Measurements from ENCODE around the gene APOH.

Gene APOH

DNA sequence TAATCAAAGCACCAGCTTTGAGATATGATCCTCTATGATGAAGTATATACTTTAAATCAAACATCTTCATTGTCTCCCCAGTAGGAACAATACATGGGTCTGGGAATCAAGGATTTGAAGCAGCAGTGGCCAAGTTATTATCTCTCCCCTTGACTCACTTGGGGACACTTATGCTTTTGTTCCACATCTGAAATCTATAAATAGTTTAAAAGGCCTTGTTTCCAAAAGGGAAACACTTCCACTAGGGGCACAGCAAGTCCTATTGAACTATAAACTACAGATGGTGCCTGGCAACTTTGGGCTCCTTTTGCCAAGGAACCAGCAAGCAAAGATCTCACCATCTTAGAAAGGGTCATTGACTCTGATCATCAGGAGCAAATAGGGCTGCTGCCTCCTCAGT, 21.3 kb downstream of the APOH start:
- no peak overlapping the region for H3K4me3 ChIP-seq (ENCODE audit: low read length)
- DNase-seq (ENCODE audit: low read depth, low spot score), result no peak

DNA sequence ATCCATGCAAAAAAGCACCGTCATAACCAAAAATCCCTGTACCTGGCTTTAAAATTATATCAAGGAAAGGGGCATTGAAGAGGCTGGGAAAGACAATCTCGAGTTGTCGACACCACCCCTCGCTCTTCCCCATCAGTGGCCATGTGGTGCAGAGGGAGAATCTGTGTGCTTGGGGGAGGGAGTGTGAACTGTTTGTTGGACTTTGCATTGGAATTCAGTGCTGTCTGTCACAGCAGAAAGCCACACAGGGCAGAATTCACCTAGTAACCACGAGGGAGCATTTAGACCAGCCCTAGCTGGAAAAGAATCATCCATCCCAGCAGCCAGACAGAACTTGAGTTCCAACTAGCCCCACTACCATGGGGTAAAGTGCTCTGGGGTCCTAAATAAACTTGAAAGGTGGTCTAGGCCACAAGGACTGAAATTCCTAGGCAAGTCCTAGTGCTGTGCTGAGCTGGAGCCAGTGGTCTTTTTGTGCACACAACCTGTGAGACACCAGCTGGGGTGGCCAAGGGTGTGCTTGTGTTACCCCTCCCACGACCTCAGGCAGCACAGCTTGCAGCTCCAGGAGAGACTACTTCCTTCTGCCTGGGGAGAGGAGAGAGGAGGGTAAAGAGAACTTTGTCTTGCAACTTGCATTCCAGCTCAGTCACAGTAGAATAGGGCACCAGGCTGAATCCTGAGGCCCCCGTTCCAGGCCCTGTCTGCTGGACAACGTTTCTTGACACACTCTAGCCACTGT, 25.8 kb downstream of the APOH start:
- no peak overlapping the region for H3K4me3 ChIP-seq (ENCODE audit: low read length)
- no peak for DNase-seq (ENCODE audit: low read depth, low spot score)

DNA sequence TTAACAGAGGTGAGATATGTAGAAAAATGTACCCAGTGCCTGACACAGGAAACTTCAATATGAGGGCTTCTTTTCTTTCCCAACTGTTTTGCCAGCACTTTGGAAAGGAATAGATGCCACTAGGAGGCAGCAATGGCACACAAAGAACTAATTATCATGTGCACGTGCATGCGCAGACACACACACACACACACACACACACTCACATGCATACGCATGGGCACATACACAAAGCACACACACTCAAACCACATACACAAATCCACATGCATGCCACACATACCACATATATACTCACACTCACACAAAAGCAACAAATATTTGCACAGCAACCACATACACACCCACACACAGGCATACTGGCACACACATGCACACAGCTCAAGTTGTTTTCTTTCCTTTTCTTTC, 28.5 kb downstream of the APOH start:
- no peak overlapping the region; the same call in 1 of the 2 replicates for H3K4me3 ChIP-seq (ENCODE audit: low read length)
- DNase-seq (ENCODE audit: low read depth, low spot score), result peak; percentile 87

GRCh38 chr17:66198242-66198641, 31.0 kb downstream of the APOH start:
- DNase-seq (ENCODE audit: low read depth, low spot score), result no peak
- H3K4me3 ChIP-seq (ENCODE audit: low read length), result no peak overlapping the region

DNA sequence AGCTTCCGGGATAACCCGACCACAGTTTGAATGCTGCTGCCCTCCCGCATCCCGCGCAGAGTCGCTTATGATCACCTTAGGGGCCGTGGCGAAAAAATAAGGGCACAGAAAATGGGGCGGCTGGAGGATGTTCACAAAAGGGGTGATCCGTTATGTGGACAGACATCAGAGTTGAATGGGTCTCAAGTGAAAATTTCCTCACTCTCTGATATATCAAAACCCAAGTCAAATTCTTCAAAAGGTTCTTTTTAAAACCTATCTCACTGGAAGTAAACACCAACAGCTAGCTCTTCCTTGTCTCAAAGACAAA, 36.9 kb downstream of the APOH start:
- H3K4me3 ChIP-seq (ENCODE audit: low read length), result peak overlapping the region; percentile 46
- no peak for DNase-seq (ENCODE audit: low read depth, low spot score)

DNA sequence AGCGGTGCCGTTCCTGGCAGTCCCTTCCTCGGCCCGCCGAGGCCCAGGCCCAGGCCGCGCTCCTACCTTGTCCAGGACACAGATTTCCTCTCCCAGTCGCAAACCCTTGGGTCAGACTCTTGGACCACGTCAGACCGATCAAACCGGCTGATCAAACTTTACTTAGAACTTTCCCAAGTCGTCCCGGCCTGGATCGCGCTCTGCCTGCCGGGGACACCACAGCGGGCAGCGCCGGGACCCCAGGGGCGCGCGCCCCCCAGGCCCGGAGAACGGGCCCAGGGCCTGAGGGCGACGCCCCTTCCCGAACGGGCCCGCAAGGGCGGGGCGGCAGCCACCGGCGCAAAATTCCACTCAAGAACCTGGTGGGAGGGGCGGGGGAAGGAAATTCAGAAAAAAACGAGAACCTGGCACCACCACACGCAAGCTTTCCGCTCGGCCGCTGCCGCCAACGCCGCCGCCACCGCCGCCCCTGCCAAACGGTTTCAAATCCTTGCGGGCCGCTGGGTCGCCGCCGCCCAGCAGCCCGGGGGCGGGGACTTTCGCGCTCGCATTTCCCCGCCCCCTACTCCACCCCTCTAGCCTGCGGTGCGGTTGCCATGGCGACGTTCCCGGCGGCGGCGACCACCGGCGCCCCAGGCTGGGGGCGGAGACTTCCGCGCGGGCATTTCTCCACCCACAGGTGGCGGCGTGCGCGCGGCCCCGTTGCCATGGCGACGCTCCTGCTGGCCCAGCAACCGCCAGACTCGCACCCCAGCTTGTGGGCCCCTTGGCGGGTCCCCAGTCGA, 37.4 kb downstream of the APOH start, which contains the start of gene CEP112:
Gene CEP112, minus strand, starts transcription at position 541 of the 785 bp plus-strand sequence.
- peak within 1 kb of the TSS; percentile 68 for H3K4me3 ChIP-seq (ENCODE audit: low read length)
- peak; percentile 87 for DNase-seq (ENCODE audit: low read depth, low spot score)

DNA sequence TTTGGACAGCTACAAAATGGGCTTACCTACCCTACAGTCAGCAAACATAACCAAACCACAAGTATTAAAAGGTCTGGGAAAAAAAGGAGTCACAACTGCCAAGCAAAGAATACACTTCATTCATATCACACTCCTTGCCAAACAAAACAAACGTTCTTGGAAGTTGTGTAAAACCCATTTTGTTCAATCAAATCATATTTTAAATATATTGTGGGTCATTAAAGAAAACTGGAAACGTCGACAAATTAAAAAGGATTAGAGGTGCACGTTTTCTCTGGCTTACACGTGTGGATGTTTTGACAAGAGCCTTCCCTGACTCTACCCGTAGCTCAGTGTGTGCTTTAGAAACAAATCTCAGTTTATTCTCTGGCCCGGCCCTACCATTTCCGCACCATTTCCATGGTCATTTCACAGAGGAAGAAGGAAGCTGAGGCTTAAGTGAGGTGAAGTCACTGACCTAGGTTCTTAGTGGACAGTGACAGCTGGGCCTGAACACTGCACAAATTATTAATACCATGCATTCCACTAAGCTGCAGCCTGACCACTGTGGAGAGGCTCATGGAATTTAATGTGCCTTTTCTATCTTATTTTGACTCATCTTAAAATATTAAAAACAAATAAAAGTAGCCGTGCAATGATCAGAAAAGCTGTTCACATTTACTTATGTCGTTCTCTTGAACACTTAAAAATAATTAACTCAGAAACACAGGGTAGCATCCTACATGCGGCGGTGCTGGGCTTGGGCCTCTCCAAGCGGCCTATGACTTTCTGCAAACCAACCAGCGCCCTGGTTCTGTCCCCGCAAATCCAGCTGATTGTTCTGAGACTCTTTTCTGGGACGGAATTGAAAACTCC, 38.2 kb downstream of the APOH start:
- peak overlapping the region; percentile 68 for H3K4me3 ChIP-seq (ENCODE audit: low read length)
- DNase-seq (ENCODE audit: low read depth, low spot score), result no peak

DNA sequence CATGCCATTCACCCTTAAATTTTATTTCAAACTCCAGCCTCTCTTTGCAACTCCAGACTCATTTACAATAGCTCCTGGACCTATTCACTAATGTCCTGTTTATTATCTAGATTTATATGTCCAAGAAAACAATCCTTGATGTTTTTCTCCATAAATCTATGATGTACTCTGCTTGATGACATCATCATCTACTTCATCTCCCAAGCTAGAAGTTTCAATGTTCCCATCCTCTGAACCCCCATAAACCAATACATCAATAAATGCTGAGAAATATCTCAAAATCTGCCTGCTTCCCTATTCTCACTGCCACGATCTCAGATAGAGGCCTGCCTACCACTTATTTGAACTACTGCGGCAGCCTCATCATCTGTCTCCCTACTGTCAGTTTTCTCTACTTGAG, 41.5 kb downstream of the APOH start:
- H3K4me3 ChIP-seq (ENCODE audit: low read length), result no peak overlapping the region
- DNase-seq (ENCODE audit: low read depth, low spot score), result no peak

GRCh38 chr17:66185862-66186261, 43.4 kb downstream of the APOH start:
- H3K4me3 ChIP-seq (ENCODE audit: low read length), result no peak overlapping the region
- DNase-seq (ENCODE audit: low read depth, low spot score), result no peak

- no peak for DNase-seq (ENCODE audit: low read depth, low spot score)
- no peak overlapping the region for H3K4me3 ChIP-seq (ENCODE audit: low read length)
Measured at GRCh38 chr17:66184392-66184791, 44.8 kb downstream of the APOH start.

- no peak for DNase-seq (ENCODE audit: low read depth, low spot score)
- no peak overlapping the region for H3K4me3 ChIP-seq (ENCODE audit: low read length)
Measured at GRCh38 chr17:66183529-66183928, 45.7 kb downstream of the APOH start.

- DNase-seq (ENCODE audit: low read depth, low spot score), result no peak
- H3K4me3 ChIP-seq (ENCODE audit: low read length), result no peak overlapping the region
Measured at GRCh38 chr17:66178642-66179041, 50.6 kb downstream of the APOH start.

- no peak for DNase-seq (ENCODE audit: low read depth, low spot score)
- no peak overlapping the region for H3K4me3 ChIP-seq (ENCODE audit: low read length)
Measured at GRCh38 chr17:66177048-66177447, 52.2 kb downstream of the APOH start.

DNA sequence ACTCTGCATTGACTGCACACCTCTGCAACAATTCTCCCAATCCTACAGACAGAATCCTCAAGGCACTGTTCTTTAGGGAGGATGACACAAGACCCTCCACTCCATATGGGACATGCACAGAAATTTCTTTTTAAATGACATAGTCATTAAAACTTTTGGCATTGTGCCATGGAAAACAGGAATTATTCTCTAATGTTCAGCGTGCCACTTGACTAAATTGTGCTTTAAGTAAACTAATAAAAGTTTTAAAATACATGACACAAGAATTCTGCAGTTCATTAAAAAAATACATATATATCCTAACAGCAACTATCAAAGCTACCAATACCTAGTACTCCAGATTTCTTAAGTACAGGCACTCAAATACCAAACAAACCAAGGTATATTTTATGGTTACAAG, 53.3 kb downstream of the APOH start:
- H3K4me3 ChIP-seq (ENCODE audit: low read length), result no peak overlapping the region
- no peak for DNase-seq (ENCODE audit: low read depth, low spot score)

- H3K4me3 ChIP-seq (ENCODE audit: low read length), result no peak overlapping the region
- no peak for DNase-seq (ENCODE audit: low read depth, low spot score)
Measured at GRCh38 chr17:66172691-66173223, 56.5 kb downstream of the APOH start.

GRCh38 chr17:66172144-66172543, 57.1 kb downstream of the APOH start:
- H3K4me3 ChIP-seq (ENCODE audit: low read length), result no peak overlapping the region
- DNase-seq (ENCODE audit: low read depth, low spot score), result no peak

DNA sequence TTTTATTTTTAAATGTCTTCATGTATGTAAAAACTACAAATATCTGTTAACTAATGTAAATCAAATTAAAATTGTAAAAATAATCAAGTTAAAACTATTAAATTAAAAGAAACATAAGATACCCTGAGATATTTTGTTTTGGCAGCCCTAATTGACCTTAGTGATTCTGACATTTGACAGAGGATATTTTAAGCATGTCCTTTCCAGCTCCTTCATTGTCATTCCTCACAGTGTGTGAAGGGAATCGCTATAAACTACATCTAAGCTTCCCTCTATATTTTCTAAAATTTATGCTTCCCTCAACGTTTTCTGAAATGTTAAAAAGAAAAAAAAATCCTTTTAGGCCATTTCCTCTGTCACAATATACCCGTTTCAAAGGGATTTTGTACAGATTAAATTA, 57.5 kb downstream of the APOH start:
- DNase-seq (ENCODE audit: low read depth, low spot score), result no peak
- no peak overlapping the region for H3K4me3 ChIP-seq (ENCODE audit: low read length)

GRCh38 chr17:66171172-66171571, 58.0 kb downstream of the APOH start:
- DNase-seq (ENCODE audit: low read depth, low spot score), result no peak
- no peak overlapping the region for H3K4me3 ChIP-seq (ENCODE audit: low read length)

GRCh38 chr17:66169839-66170238, 59.4 kb downstream of the APOH start:
- H3K4me3 ChIP-seq (ENCODE audit: low read length), result no peak overlapping the region
- DNase-seq (ENCODE audit: low read depth, low spot score), result no peak
